Heart right ventricle (tissue), 16 donors: ENCODE measurements around the gene NAT14. TPM values are rescaled to one million over a fixed set of nuclear protein-coding genes. Genes with fewer than 3 reads are reported as not detected.

ENCODE experiments used
- ATAC-seq, 8 donors: fragments of 200-7000 bp; cut with Tn5 transposase; one replicate each; pipeline ENCODE4 v1.9.1; 2020; ENCODE audit warnings: mild to moderate bottlenecking in 8 of 8, moderate library complexity in 8 of 8, moderate number of reproducible peaks in 1 of 8
- DNase-seq, 2 donors: peaks; one replicate each; pipeline ENCODE4 v3.0.0-alpha.2; 2020
- H3K27ac ChIP-seq, 10 donors: fragments of 200-600 bp; sonication (generic) in 2 of 10; one replicate each; pipeline versions ENCODE4 v1.5.0 to v1.8.0; 2020 to 2022; ENCODE audit warnings: mild to moderate bottlenecking in 3 of 10
- H3K27me3 ChIP-seq, 7 donors: fragments of 200-600 bp; one replicate each; pipeline ENCODE4 v1.8.0; 2021 to 2022; ENCODE audit warnings: mild to moderate bottlenecking in 2 of 7
- H3K36me3 ChIP-seq, 9 donors: fragments of 200-600 bp; sonication (generic) in 1 of 9; one replicate each; pipeline versions ENCODE4 v1.5.0 to v1.8.0; 2020 to 2022; ENCODE audit warnings: mild to moderate bottlenecking in 2 of 9
- H3K4me1 ChIP-seq, 9 donors: fragments of 200-600 bp; sonication (generic) in 1 of 9; one replicate each; pipeline versions ENCODE4 v1.5.0 to v1.8.0; 2020 to 2022; ENCODE audit warnings: mild to moderate bottlenecking in 4 of 9
- H3K4me3 ChIP-seq, 10 donors: fragments of 200-600 bp; sonication (generic) in 2 of 10; one replicate each; pipeline versions ENCODE4 v1.5.0 to v1.8.0; 2020 to 2022; ENCODE audit warnings: mild to moderate bottlenecking in 7 of 10, moderate library complexity in 2 of 10
- H3K9me3 ChIP-seq, 11 donors: fragments of 200-600 bp in 10 of 11; sonication (generic) in 2 of 11; one replicate each; pipeline versions ENCODE4 v1.5.0 to v1.8.0; 2013 to 2022; ENCODE audit warnings: mild to moderate bottlenecking in 2 of 11, control low read depth in 1 of 11, moderate library complexity in 1 of 11
- CTCF ChIP-seq, 9 donors: fragments of 200-600 bp; sonication (generic) in 2 of 9; IDR thresholded peaks; one replicate each; pipeline versions ENCODE4 v1.5.0 to v1.8.0; 2021 to 2022; ENCODE audit warnings: antibody characterized with exemption in 9 of 9, mild to moderate bottlenecking in 5 of 9, moderate library complexity in 1 of 9
- WGBS, 2 donors: extraction: QIAGEN DNeasy Blood & Tissue Kit; methylation state at CpG; one replicate each; pipeline ENCODE4 v1.1.7; 2013; ENCODE audit warnings: inconsistent platforms in 1 of 2; 5-methylcytosine and 5-hydroxymethylcytosine counted together
- intact Hi-C, 10 donors: fragments of 100-400 bp; cut with DNase I; formaldehyde crosslinking; loops; one replicate each; pipeline versions ENCODE4 v1.11.1 to v1.14.2; 2022
- polyA plus RNA-seq, 2 donors: library from polyadenylated mRNA; stranded (reverse); fragments of 200-250 nt; gene quantifications; one replicate each; pipeline ENCODE4 v1.2.3, GENCODE V29; 2013
- total RNA-seq, 10 donors: library from RNA; stranded (reverse); fragmentation: NEBNext Ultra II Directional in 3 of 10; extraction: Animal tissue kit (Norgen Biotek cat#: 25700) in 3 of 10; gene quantifications; one replicate each; pipeline versions ENCODE4 v1.2.1 to v1.2.4, GENCODE V29; 2021 to 2023
- donor health status: Arrhythmogenic right ventricular cardiomyopathy.
- donor health status: ischemic (EF 13 %, LVEDD 7.1; RV severe dilation, severe dysfunction).
- donor health status: healthy with polysubstance abuse.
- donor health status: DM: no; HTN: yes; CAD: no.
- donor health status: DM: no; HTN: no; CAD: no.
- donor health status: ischemic (EF 25% LVEDD 6.9; RV normal size, moderate dysfunction).
- donor health status: ischemic (EF 25% LVEDD 5.7; RV mildly dilated, moderate dysfunction).
- donor health status: healthy.
- donor health status: DM: yes; HTN: yes; CAD: no.
- donor health status: Ischemic cardiomyopathy.
- donor health status: ischemic (EF 35%, LVEDD 5.7; RV mildly dilated, moderate dysfunction).
- donor health status: nonischemic (EF 11% LVEDD 7.7; RV severe dilation, severe dysfunction).
- donor health status: DM: yes; HTN: yes; CAD: no.
- donor health status: PGD.
- donor health status: ischemic (EF 29% LVEDD 5.4; RV normal size, mild dysfunction).
- donor health status: nonischemic (EF 23%, LVEDD 6.1; RV moderate dilation, normal function).

NAT14 gene
- total and polyA plus RNA-seq, 12 donors, result 5.8 to 16.4 (median 7.0) TPM

DNA sequence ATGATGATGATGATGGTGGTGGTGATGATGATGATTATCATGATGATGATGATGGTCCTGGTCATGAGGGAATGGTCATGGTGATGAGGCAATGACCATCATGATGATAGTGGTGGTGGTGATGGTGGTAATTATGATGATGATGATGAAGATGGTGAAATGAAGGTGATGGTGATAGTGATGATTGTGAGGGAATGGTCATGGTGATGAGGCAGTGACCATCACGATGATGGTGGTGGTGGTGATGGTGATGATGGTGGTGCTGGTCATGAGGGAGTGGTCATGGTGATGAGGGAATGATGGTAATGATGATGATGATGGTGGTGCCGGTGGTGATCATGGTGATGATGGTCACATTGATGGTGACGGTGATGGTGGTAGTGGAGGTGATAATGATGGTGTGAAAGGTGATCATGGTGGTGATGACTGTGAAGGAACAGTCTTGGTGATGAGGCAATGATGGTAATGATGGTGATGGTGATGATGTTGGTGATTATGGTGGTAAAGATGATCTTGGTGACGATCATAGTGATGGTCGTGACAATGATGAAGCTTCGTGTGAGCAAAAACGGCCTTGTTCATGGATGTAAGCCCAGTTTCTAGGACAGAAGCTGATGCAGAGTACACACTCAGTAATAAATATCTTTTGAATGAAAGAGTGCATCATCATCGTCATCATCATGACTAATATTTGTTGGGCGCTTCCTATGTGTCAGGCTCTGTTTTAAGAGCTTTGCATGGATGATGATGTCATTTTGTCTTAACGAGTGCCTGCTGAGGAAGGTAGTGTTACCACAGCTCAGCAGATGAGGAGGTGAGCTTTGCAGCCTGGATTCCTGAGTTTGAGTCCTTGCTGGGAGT lies 34.7 kb downstream of the NAT14 start:
- Histone ChIP-seq H3K36me3 (peaks cover 0 to 10% (median 0%) of the 10 kb centered on the region in 9 donors), H3K4me3 (no peak overlapping the region), H3K4me1 (peaks cover 3 to 22% (median 9%) of the 10 kb centered on the region in 9 donors), H3K27ac (no peak overlapping the region), H3K9me3 (no peaks in the 10 kb centered on the region), H3K27me3 (no peaks in the 10 kb centered on the region)
- intact Hi-C loops, result loop anchor here in 6 of 10 donors (5.0 to 10.0 kb wide), 8 partner anchors 63 to 115 kb away; partner anchors contain the start of genes ZNF865 (in 3 of the 6), FIZ1 (in 1 of the 6), ZNF524 (in 1 of the 6) and ZNF579 (in 1 of the 6)
- 84 to 93% methylated on average over 10 of the region's 10 CpGs for WGBS, 2 donors
- ATAC-seq (no peak), DNase-seq (no peak)
- TF ChIP-seq CTCF (IDR thresholded peaks at IDR 0.05), result no peak

DNA sequence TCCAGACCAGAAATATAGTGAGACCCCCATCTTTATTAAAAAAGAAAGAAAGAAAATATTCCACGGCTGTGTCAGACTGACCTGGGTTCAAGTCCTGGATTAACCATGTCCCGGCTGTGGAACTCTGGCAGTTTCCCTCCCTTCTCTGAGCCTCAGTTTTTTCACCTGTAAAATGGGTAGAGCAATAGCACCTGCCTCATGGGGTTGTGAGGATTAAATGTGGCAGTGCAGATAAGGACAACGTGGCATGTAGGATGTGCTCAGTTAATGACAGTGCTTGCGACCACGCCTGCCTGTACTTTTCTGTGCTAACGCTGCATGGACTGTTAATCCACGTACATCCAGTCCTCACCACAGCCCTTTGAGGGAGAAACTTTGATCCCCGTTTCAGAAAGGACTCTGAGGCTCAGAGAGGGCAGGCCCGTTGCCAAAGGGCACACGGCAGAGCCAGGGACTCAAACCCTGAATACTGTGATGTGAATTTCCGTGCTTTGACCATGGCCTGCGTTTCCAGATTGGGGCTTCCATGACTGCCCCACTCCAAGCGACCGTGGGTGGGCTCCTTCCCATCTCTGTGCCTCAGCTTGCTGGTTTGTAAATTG lies 35.8 kb downstream of the NAT14 start:
- TF ChIP-seq CTCF (IDR thresholded peaks at IDR 0.05), result no peak
- WGBS, 2 donors, result 79 to 81% methylated on average over 14 of the region's 14 CpGs
- Histone ChIP-seq H3K4me1 (peaks cover 3 to 26% (median 11%) of the 10 kb centered on the region in 9 donors), H3K27ac (no peak overlapping the region), H3K36me3 (peaks cover 0 to under 1% (median 0%) of the 10 kb centered on the region in 9 donors), H3K9me3 (no peaks in the 10 kb centered on the region), H3K4me3 (no peak overlapping the region), H3K27me3 (peaks cover 0 to 6% (median 0%) of the 10 kb centered on the region in 7 donors)
- ATAC-seq, result no peak
- intact Hi-C loops, result no loop called here
- DNase-seq, result no peak

GRCh38 chr19:55525289-55526101 lies 40.5 kb downstream of the NAT14 start:
- no peak for TF ChIP-seq CTCF (IDR thresholded peaks at IDR 0.05)
- H3K4me1 ChIP-seq, result peaks cover 3 to 28% (median 15%) of the 10 kb centered on the region in 9 donors
- H3K36me3 ChIP-seq, result no peaks in the 10 kb centered on the region
- no peaks in the 10 kb centered on the region for H3K9me3 ChIP-seq
- ATAC-seq (peak in 5 of 8 donors; percentile 9 to 36 (median 19)), DNase-seq (no peak)
- WGBS, 2 donors, result 26 to 30% methylated on average over 29 of the region's 29 CpGs
- H3K27me3 ChIP-seq, result peaks cover 0 to 9% (median 0%) of the 10 kb centered on the region in 7 donors
- H3K27ac ChIP-seq, result peak overlapping the region in 5 of 10 donors; percentile 12 to 52 (median 39)
- H3K4me3 ChIP-seq, result no peak overlapping the region
- intact Hi-C loops, result no loop called here
